ENCODE measurements around the gene TACO1.

TACO1 gene

DNA sequence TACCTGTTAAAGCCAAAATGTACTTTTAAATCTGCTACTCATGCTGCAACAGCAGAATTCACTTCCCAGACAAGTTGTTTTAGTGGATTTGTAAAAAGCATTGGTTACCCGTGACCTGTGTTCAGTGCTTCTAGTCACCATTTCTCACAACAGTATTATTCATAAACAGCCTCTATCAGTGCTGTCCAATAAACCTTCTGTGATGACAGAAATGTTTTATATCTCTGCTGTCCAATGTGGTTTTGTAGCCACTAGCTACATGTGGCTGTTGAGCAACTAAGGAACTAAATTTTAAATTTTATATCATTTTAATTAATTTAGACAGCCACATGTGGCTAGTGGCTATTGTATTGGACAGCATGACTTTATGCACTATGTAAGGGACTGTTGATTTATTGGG lies 34.1 kb downstream of the TACO1 start:
- Histone ChIP-seq H3K9me3 (no peaks in the 10 kb centered on the region), H3K27me3 (no peaks in the 10 kb centered on the region), H3K36me3 (peaks cover 33% of the 10 kb centered on the region), H3K4me1 (peaks cover 9% of the 10 kb centered on the region), H3K4me3 (ENCODE audit: low read depth, low read length) (no peak overlapping the region)
- TF ChIP-seq, protein P1, sequence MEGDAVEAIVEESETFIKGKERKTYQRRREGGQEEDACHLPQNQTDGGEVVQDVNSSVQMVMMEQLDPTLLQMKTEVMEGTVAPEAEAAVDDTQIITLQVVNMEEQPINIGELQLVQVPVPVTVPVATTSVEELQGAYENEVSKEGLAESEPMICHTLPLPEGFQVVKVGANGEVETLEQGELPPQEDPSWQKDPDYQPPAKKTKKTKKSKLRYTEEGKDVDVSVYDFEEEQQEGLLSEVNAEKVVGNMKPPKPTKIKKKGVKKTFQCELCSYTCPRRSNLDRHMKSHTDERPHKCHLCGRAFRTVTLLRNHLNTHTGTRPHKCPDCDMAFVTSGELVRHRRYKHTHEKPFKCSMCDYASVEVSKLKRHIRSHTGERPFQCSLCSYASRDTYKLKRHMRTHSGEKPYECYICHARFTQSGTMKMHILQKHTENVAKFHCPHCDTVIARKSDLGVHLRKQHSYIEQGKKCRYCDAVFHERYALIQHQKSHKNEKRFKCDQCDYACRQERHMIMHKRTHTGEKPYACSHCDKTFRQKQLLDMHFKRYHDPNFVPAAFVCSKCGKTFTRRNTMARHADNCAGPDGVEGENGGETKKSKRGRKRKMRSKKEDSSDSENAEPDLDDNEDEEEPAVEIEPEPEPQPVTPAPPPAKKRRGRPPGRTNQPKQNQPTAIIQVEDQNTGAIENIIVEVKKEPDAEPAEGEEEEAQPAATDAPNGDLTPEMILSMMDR (IDR thresholded peaks at IDR 0.05; ENCODE audit: low read depth, low read length) = no peak
- DNase-seq = no peak

DNA sequence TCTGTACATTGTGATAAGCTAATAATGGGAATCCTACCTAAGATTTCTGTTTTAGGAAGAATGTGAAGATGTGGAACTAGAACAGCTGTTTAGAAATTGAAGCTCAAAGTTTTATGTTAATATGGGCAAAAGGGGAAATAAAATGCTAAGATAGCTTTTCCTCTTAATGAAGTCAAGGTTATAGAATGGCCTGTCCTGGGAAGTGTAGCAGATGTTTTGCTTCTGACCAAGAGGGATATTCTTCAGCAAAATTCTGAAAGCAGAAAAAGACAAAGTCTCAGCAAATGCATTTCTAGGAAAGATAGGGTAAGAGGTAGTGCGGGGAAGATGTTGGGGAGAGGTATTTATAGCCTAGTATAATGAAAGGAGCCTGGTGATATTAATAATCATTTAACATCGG lies 34.6 kb downstream of the TACO1 start:
- Histone ChIP-seq H3K27me3 (no peaks in the 10 kb centered on the region), H3K36me3 (peaks cover 33% of the 10 kb centered on the region), H3K4me3 (ENCODE audit: low read depth, low read length) (no peak overlapping the region), H3K9me3 (no peaks in the 10 kb centered on the region), H3K4me1 (peaks cover 9% of the 10 kb centered on the region)
- DNase-seq = no peak
- TF ChIP-seq, protein P1 (IDR thresholded peaks at IDR 0.05; ENCODE audit: low read depth, low read length) = no peak

DNA sequence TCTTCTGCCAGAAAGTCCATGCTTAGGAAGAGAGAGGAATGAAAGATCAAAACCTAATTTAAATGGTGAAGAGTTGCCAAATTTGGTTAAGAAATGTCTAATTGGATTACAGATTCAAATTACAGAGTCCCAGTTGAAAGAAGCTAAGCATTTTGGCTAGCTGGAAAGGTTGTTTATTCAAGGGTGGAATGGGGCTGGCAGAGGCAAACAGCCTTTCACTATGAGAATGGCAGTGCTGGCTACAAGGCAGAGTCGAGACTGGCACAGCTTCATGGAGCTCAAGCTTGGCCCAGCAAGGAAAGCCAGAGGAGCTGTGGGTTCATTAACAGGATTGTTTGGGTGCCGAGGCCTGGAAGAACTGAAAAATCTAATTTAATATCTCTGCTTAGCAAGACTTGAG lies 35.1 kb downstream of the TACO1 start:
- Histone ChIP-seq H3K4me1 (peaks cover 9% of the 10 kb centered on the region), H3K4me3 (ENCODE audit: low read depth, low read length) (no peak overlapping the region), H3K9me3 (no peaks in the 10 kb centered on the region), H3K27me3 (no peaks in the 10 kb centered on the region), H3K36me3 (peaks cover 33% of the 10 kb centered on the region)
- DNase-seq = no peak
- TF ChIP-seq, protein P1 (IDR thresholded peaks at IDR 0.05; ENCODE audit: low read depth, low read length) = no peak

DNA sequence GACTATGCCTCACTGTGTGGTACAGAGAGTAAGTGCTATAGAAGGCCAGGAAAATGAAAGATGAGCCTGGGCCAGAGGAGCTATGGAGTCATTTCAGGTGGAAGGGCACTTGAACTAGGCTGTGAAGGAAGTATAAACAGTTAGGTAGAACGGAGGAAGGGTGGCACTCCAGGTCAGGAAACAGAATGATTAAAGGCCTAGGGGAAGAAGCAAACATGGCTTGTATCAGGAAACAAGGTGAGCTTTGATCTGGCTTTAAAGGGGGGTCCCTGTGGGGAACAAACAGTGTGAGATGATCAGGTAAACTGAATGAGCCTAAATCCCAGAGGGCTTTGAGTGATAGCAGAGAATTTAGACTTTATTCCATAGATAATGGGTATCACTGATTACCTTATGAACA lies 38.4 kb downstream of the TACO1 start:
- Histone ChIP-seq H3K36me3 (peaks cover 29% of the 10 kb centered on the region), H3K4me1 (peaks cover 6% of the 10 kb centered on the region)
- TF ChIP-seq, protein P1 (IDR thresholded peaks at IDR 0.05; ENCODE audit: low read depth, low read length) = no peak

DNA sequence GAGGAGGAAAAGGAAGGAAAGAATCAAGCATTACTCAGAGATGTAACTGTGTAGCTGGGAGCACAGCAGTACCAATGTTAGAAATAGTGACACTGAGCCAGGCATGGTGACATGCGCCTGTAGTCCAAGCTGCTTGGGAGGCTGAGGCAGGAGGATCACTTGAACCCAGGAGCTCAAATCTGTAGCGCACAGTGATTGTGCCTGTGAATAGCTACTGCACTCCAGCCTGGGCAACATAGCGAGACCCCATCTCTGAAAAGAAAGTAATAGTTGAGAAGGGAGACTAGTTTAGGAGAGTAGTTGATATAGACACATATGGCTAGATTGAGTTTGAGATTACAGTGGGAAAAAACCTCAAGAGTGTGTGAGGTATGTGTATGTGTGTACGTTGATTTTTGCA lies 39.3 kb downstream of the TACO1 start:
- no peak for DNase-seq
- Histone ChIP-seq H3K9me3 (no peaks in the 10 kb centered on the region), H3K4me1 (peaks cover 4% of the 10 kb centered on the region), H3K36me3 (peaks cover 20% of the 10 kb centered on the region), H3K27me3 (no peaks in the 10 kb centered on the region), H3K4me3 (ENCODE audit: low read depth, low read length) (no peak overlapping the region)
- TF ChIP-seq, protein P1 (IDR thresholded peaks at IDR 0.05; ENCODE audit: low read depth, low read length) = no peak

More for the DNA sequence above, 38.4 kb downstream of the TACO1 start:
- no peak overlapping the region for H3K4me3 ChIP-seq (ENCODE audit: low read depth, low read length)
- H3K27me3 ChIP-seq = no peaks in the 10 kb centered on the region
- no peaks in the 10 kb centered on the region for H3K9me3 ChIP-seq
- no peak for DNase-seq

DNA sequence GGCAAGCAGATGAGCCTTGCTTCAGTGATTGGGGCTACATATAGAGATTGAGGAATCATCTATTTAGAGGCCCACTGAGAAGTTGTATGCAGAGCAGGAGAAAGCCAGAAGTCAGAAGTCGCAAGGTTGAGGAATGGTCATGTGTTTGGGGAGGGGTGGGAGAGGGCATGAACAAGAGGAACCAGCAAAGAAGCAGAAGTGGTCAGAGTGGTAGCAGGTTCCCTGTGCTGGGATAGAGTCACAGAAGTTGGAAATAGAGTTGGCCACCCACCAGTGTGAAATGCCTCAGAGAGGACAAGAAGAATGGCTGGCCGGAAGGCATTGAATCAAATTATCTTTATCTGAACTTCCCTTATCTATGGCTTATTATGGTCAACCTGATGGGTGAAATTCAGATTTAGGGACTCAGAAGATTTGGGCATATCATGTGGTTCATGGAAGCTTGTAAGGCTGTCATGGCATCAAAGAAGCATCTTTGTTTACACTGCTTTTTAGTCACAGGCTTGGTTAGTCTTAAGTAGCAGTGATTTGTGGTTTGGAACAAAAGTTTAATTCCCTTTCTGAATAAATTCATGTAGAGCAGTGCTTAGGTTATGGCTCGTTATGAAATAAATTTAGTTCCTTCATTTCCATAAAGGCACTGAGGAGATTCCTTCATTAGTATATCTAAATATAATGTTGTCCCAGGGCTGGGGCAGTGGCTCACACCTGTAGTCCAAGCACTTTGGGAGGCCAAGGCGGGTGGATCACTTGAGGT lies 41.2 kb downstream of the TACO1 start:
- TF ChIP-seq, protein P1 (IDR thresholded peaks at IDR 0.05; ENCODE audit: low read depth, low read length) = no peak
- DNase-seq = no peak
- Histone ChIP-seq H3K36me3 (peaks cover 7% of the 10 kb centered on the region), H3K27me3 (no peaks in the 10 kb centered on the region), H3K4me3 (ENCODE audit: low read depth, low read length) (no peak overlapping the region), H3K9me3 (no peaks in the 10 kb centered on the region), H3K4me1 (no peaks in the 10 kb centered on the region; the same call in 1 of the 2 replicates)

Measured in BE2C (cell line).